SK-N-MC (cell line): ENCODE measurements around the gene EVI5L.

Source experiments
- EZH2 ChIP-seq: fragments of 200-600 bp; sonication (generic); IDR thresholded peaks from one replicate; pipeline ENCODE4 v1.6.1; 2017; ENCODE audit warnings: antibody characterized with exemption
- POLR2AphosphoS5 ChIP-seq: IDR thresholded peaks from 2 replicates; pipeline ENCODE4 v1.6.1; 2012; ENCODE audit warnings: mild to moderate bottlenecking, low read depth, low read length, borderline replicate concordance

DNA sequence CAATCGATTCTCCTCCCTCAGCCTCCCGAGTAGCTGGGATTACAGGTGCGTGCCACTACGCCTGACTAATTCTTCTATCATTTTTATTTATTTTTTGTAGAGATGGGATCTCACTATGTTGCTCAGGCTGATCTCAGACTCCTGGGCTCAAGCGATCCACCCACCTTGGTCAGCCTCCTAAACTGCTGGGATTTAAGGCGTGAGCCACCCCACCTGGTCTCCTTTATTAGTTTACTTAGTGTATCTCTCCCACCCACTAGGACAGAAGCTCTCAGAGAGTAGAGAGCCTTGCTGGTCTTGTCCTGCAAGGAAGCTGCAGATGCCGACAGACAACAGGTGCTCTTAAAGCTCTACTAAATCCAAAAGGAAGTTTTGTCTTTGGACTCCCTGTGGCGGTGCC, 55.8 kb downstream of the EVI5L start:
- no peak for TF ChIP-seq POLR2AphosphoS5
- no peak for TF ChIP-seq EZH2
